Measurements from ENCODE around the gene STKLD1.
A peak's percentile ranks its signal among the peaks of the same experiment; 100 is the strongest.

DNA sequence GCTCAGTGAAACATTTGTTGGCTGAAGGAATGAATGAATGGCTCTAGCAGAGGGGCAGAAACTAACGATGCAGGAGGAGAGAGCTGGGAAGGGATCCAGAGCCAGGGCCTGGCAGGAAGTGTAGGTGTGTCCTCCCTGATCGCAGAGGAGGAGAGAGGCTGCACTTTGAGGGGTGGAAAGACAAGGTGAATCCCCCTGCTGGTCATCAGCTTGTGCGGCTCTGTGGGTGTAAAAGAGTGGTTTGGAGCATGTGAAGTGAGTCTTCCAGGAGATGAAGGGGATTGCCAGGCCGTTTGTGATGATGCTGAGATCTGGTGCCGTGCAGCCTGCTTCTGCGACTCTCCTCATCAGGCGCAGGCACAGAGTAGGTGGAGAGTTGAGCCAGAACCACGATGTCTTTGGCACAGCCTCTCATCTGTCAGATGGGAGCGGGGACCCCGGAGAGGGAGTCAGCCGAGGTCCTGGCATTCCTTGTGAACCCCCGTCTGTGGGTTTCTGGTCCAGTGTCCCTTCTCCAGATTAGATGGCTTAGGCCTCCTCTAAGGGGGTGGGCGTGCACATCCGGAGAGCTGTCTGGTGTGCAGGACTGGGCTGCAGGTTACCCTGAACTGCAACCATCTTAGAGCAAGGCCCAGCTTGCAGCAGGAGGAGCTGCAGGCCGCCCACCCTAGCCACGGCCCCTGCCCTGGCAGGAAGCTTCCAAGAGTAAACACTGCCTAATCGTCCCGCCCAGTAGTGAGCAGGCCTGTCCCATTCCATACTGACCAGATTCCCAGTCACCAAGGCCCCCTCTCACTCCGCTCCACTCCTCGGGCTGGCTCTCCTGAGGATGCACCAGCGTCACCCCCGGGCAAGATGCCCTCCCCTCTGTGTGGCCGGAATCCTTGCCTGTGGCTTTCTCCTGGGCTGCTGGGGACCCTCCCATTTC is 45.7 kb downstream of the STKLD1 start, which contains the start of gene ADAMTS13:
- TF ChIP-seq, protein P1, sequence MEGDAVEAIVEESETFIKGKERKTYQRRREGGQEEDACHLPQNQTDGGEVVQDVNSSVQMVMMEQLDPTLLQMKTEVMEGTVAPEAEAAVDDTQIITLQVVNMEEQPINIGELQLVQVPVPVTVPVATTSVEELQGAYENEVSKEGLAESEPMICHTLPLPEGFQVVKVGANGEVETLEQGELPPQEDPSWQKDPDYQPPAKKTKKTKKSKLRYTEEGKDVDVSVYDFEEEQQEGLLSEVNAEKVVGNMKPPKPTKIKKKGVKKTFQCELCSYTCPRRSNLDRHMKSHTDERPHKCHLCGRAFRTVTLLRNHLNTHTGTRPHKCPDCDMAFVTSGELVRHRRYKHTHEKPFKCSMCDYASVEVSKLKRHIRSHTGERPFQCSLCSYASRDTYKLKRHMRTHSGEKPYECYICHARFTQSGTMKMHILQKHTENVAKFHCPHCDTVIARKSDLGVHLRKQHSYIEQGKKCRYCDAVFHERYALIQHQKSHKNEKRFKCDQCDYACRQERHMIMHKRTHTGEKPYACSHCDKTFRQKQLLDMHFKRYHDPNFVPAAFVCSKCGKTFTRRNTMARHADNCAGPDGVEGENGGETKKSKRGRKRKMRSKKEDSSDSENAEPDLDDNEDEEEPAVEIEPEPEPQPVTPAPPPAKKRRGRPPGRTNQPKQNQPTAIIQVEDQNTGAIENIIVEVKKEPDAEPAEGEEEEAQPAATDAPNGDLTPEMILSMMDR (conservative IDR thresholded peaks at IDR 0.05; ENCODE audit: low read length): peak; percentile 44; the same call in 1 of the 2 replicates
- TF ChIP-seq EZH2phosphoT487 (IDR thresholded peaks at IDR 0.05; ENCODE audit: borderline replicate concordance): no peak

All from Loucy (cell line).